Neural crest cell (in vitro differentiated cells): ENCODE results near the gene POPDC2. TPM values are rescaled to one million over a fixed set of nuclear protein-coding genes. Genes with fewer than 3 reads are reported as not detected.

Experiments
- DNase-seq: peaks from one replicate; pipeline ENCODE4 v3.0.0; 2021; ENCODE audit warnings: low read depth, mixed read lengths, low spot score
- H3K27ac Mint-ChIP-seq: one replicate; pipeline ENCODE4 v1.8.0; 2021; ENCODE audit warnings: mild to moderate bottlenecking, mixed read lengths; ENCODE audit not compliant: unreplicated experiment
- H3K27me3 Mint-ChIP-seq: 2 replicates; pipeline ENCODE4 v1.8.0; 2021; ENCODE audit warnings: low read depth, mild to moderate bottlenecking, mixed read lengths
- H3K36me3 Mint-ChIP-seq: 2 replicates; pipeline ENCODE4 v1.8.0; 2021; ENCODE audit warnings: low read depth, mild to moderate bottlenecking, mixed read lengths
- H3K4me1 Mint-ChIP-seq: 2 replicates; pipeline ENCODE4 v1.8.0; 2021; ENCODE audit warnings: mixed read lengths
- H3K4me3 Mint-ChIP-seq: one replicate; pipeline ENCODE4 v1.8.0; 2021; ENCODE audit warnings: mild to moderate bottlenecking, mixed read lengths
- H3K9me3 Mint-ChIP-seq: 2 replicates; pipeline ENCODE4 v1.8.0; 2021; ENCODE audit warnings: mixed read lengths
- CTCF ChIP-seq: fragments of 200-600 bp; sonication (generic); conservative IDR thresholded peaks from 2 replicates; pipeline ENCODE4 v1.5.0; 2021; ENCODE audit warnings: antibody characterized with exemption, mild to moderate bottlenecking
- total RNA-seq: library from RNA; stranded (reverse); gene quantifications from 2 replicates; pipeline ENCODE4 v1.2.1, GENCODE V29; 2021

POPDC2 gene
- total RNA-seq, 1 donor from 2014 or later, result 2.8 TPM

GRCh38 chr3:119613872-119614271 is 46.5 kb downstream of the POPDC2 start:
- no peak overlapping the region for H3K27ac Mint-ChIP-seq
- H3K27me3 Mint-ChIP-seq, result no peaks in the 10 kb centered on the region
- H3K36me3 Mint-ChIP-seq, result no peaks in the 10 kb centered on the region
- TF ChIP-seq CTCF, result no peak
- peaks cover 8% of the 10 kb centered on the region for H3K9me3 Mint-ChIP-seq
- H3K4me1 Mint-ChIP-seq, result no peaks in the 10 kb centered on the region
- H3K4me3 Mint-ChIP-seq, result no peak overlapping the region
- no peak for DNase-seq

- no peak for TF ChIP-seq CTCF
- no peak overlapping the region for H3K4me3 Mint-ChIP-seq
- no peaks in the 10 kb centered on the region for H3K36me3 Mint-ChIP-seq
- H3K27me3 Mint-ChIP-seq, result no peaks in the 10 kb centered on the region
- no peak for DNase-seq
- no peak overlapping the region for H3K27ac Mint-ChIP-seq
- H3K4me1 Mint-ChIP-seq, result peaks cover 4% of the 10 kb centered on the region
- peaks cover 8% of the 10 kb centered on the region for H3K9me3 Mint-ChIP-seq
These were observed 47.2 kb downstream of the POPDC2 start for GRCh38 chr3:119613201-119613600.

GRCh38 chr3:119611664-119612063 is 48.7 kb downstream of the POPDC2 start:
- no peak for DNase-seq
- Mint-ChIP-seq H3K36me3 (no peaks in the 10 kb centered on the region), H3K9me3 (peaks cover 8% of the 10 kb centered on the region), H3K27me3 (no peaks in the 10 kb centered on the region), H3K27ac (no peak overlapping the region), H3K4me1 (peaks cover 4% of the 10 kb centered on the region), H3K4me3 (no peak overlapping the region)
- TF ChIP-seq CTCF, result no peak

GRCh38 chr3:119609301-119609700 is 51.1 kb downstream of the POPDC2 start:
- H3K4me3 Mint-ChIP-seq, result no peak overlapping the region
- no peak overlapping the region for H3K27ac Mint-ChIP-seq
- peaks cover 4% of the 10 kb centered on the region for H3K4me1 Mint-ChIP-seq
- TF ChIP-seq CTCF, result no peak
- H3K27me3 Mint-ChIP-seq, result no peaks in the 10 kb centered on the region
- peaks cover 5% of the 10 kb centered on the region for H3K9me3 Mint-ChIP-seq
- H3K36me3 Mint-ChIP-seq, result no peaks in the 10 kb centered on the region
- no peak for DNase-seq

GRCh38 chr3:119608405-119609000 is 51.9 kb downstream of the POPDC2 start:
- no peak overlapping the region for H3K4me3 Mint-ChIP-seq
- peaks cover 4% of the 10 kb centered on the region for H3K4me1 Mint-ChIP-seq
- no peaks in the 10 kb centered on the region for H3K36me3 Mint-ChIP-seq

More at GRCh38 chr3:119608405-119609000, 51.9 kb downstream of the POPDC2 start:
- H3K27ac Mint-ChIP-seq, result peak overlapping the region; percentile 60
- H3K9me3 Mint-ChIP-seq, result peaks cover 7% of the 10 kb centered on the region
- no peak for TF ChIP-seq CTCF
- no peaks in the 10 kb centered on the region for H3K27me3 Mint-ChIP-seq
- no peak for DNase-seq
